H9 (cell line): ENCODE data around the gene PRR13. TPM values are rescaled to one million over a fixed set of nuclear protein-coding genes. Genes with fewer than 3 reads are reported as not detected.

ENCODE experiments used
- DNase-seq: peaks from one replicate; pipeline ENCODE4 v3.0.0-alpha.2; 2017
- H2AFZ ChIP-seq: one replicate; pipeline ENCODE4 v1.6.1; 2013; ENCODE audit warnings: mild to moderate bottlenecking, low read length, control low read depth, moderate library complexity
- H2AK5ac ChIP-seq: 2 replicates; pipeline ENCODE4 v1.6.1; 2013; ENCODE audit warnings: low read length, control low read depth, mixed read lengths; ENCODE audit not compliant: insufficient read length
- H2BK120ac ChIP-seq: one replicate; pipeline ENCODE4 v1.6.1; 2013; ENCODE audit warnings: low read depth, mild to moderate bottlenecking, low read length, control low read depth, inconsistent platforms; ENCODE audit not compliant: poor library complexity, severe bottlenecking
- H2BK12ac ChIP-seq: 2 replicates; pipeline ENCODE4 v1.6.1; 2013; ENCODE audit warnings: low read length, control low read depth, mixed read lengths, low read depth; ENCODE audit not compliant: insufficient read length
- H2BK15ac ChIP-seq: 2 replicates; pipeline ENCODE4 v1.6.1; 2013; ENCODE audit warnings: low read depth, low read length, control low read depth
- H2BK20ac ChIP-seq: one replicate; pipeline ENCODE4 v1.6.1; 2013; ENCODE audit warnings: low read depth, mild to moderate bottlenecking, low read length, control low read depth, inconsistent platforms; ENCODE audit not compliant: poor library complexity, severe bottlenecking
- H2BK5ac ChIP-seq: 2 replicates; pipeline ENCODE4 v1.6.1; 2013; ENCODE audit warnings: low read length, control low read depth, mixed read lengths; ENCODE audit not compliant: insufficient read length
- H3K14ac ChIP-seq: 2 replicates; pipeline ENCODE4 v1.6.1; 2013; ENCODE audit warnings: low read length, control low read depth; ENCODE audit not compliant: insufficient read depth
- H3K18ac ChIP-seq: 2 replicates; pipeline ENCODE4 v1.6.1; 2013; ENCODE audit warnings: low read depth, mild to moderate bottlenecking, mixed read lengths, low read length, control low read depth; ENCODE audit not compliant: insufficient read length
- H3K23ac ChIP-seq: 2 replicates; pipeline ENCODE4 v1.6.1; 2013; ENCODE audit warnings: low read length, control low read depth, mixed read lengths, low read depth; ENCODE audit not compliant: insufficient read length
- H3K23me2 ChIP-seq: 2 replicates; pipeline ENCODE4 v1.6.1; 2013; ENCODE audit warnings: low read depth, mild to moderate bottlenecking, mixed read lengths, low read length, control low read depth; ENCODE audit not compliant: insufficient read length, poor library complexity, severe bottlenecking
- H3K27ac ChIP-seq: 2 replicates; pipeline ENCODE4 v1.5.1; 2013; ENCODE audit warnings: low read length, control low read depth, mixed read lengths, low read depth; ENCODE audit not compliant: insufficient read length
- H3K27me3 ChIP-seq: 2 replicates; pipeline ENCODE4 v1.6.1; 2013; ENCODE audit warnings: low read length, control low read depth, inconsistent platforms; ENCODE audit not compliant: insufficient read depth
- H3K4ac ChIP-seq: 2 replicates; pipeline ENCODE4 v1.6.1; 2013; ENCODE audit warnings: low read depth, mild to moderate bottlenecking, control low read depth, inconsistent platforms, low read length, moderate library complexity
- H3K4me1 ChIP-seq: 2 replicates; pipeline ENCODE4 v1.6.1; 2013; ENCODE audit warnings: low read length, control low read depth, inconsistent platforms; ENCODE audit not compliant: insufficient read depth
- H3K4me2 ChIP-seq: 2 replicates; pipeline ENCODE4 v1.6.1; 2013; ENCODE audit warnings: low read length, control low read depth, mixed read lengths; ENCODE audit not compliant: insufficient read length, insufficient read depth
- H3K56ac ChIP-seq: 2 replicates; pipeline ENCODE4 v1.6.1; 2013; ENCODE audit warnings: low read depth, mild to moderate bottlenecking, mixed read lengths, low read length, control low read depth; ENCODE audit not compliant: insufficient read length
- H3K79me1 ChIP-seq: 2 replicates; pipeline ENCODE4 v1.6.1; 2013; ENCODE audit warnings: low read depth, mild to moderate bottlenecking, moderate library complexity, low read length, control low read depth, inconsistent platforms; ENCODE audit not compliant: insufficient read depth, poor library complexity, severe bottlenecking
- H3K79me2 ChIP-seq: 2 replicates; pipeline ENCODE4 v1.6.1; 2013; ENCODE audit warnings: low read length, control low read depth, inconsistent platforms; ENCODE audit not compliant: insufficient read depth
- H3K9ac ChIP-seq: 2 replicates; pipeline ENCODE4 v1.6.1; 2013; ENCODE audit warnings: low read length, control low read depth, mixed read lengths; ENCODE audit not compliant: insufficient read length; ENCODE audit errors: extremely low read depth
- H3K9me3 ChIP-seq: one replicate; pipeline ENCODE4 v1.6.1; 2013; ENCODE audit warnings: low read depth, low read length, inconsistent platforms; ENCODE audit not compliant: control insufficient read depth
- H3T11ph ChIP-seq: one replicate; pipeline ENCODE4 v1.6.1; 2013; ENCODE audit warnings: mild to moderate bottlenecking, low read length, control low read depth, inconsistent platforms
- H4K20me1 ChIP-seq: one replicate; pipeline ENCODE4 v1.6.1; 2013; ENCODE audit not compliant: control insufficient read depth, insufficient read length, insufficient read depth
- H4K5ac ChIP-seq: 2 replicates; pipeline ENCODE4 v1.6.1; 2013; ENCODE audit warnings: low read depth, mild to moderate bottlenecking, mixed read lengths, low read length, control low read depth; ENCODE audit not compliant: insufficient read length
- H4K8ac ChIP-seq: replicated peaks from 2 replicates; pipeline ENCODE4 v1.6.1; 2013; ENCODE audit warnings: low read length, control low read depth, mixed read lengths, low read depth; ENCODE audit not compliant: insufficient read length
- H4K91ac ChIP-seq: 2 replicates; pipeline ENCODE4 v1.6.1; 2013; ENCODE audit warnings: low read depth, mild to moderate bottlenecking, moderate library complexity, mixed read lengths, low read length, control low read depth; ENCODE audit not compliant: insufficient read length
- H3K27ac Mint-ChIP-seq, 3 experiments: 2 replicates in 2 of 3; 3 replicates in 1 of 3; pipeline ENCODE4 v1.8.0; 2020 to 2021; ENCODE audit warnings: mixed read lengths in 3 of 3, mild to moderate bottlenecking in 1 of 3, moderate library complexity in 1 of 3
- H3K27me3 Mint-ChIP-seq: 2 replicates; pipeline ENCODE4 v1.8.0; 2021; ENCODE audit warnings: low read depth, mild to moderate bottlenecking, moderate library complexity, mixed read lengths
- H3K36me3 Mint-ChIP-seq, 3 experiments: 2 replicates in 2 of 3; 3 replicates in 1 of 3; pipeline ENCODE4 v1.8.0; 2020 to 2021; ENCODE audit warnings: low read depth in 3 of 3, mixed read lengths in 3 of 3; ENCODE audit not compliant: insufficient read depth in 1 of 3
- H3K4me1 Mint-ChIP-seq, 2 experiments: 2 replicates each; pipeline ENCODE4 v1.8.0; 2020; ENCODE audit warnings: mixed read lengths in 2 of 2
- H3K4me3 Mint-ChIP-seq, 2 experiments: 2 replicates in 1 of 2; 3 replicates in 1 of 2; pipeline ENCODE4 v1.8.0; 2020 to 2021; ENCODE audit warnings: mild to moderate bottlenecking in 2 of 2, mixed read lengths in 2 of 2, moderate library complexity in 1 of 2
- H3K9me3 Mint-ChIP-seq, 2 experiments: 2 replicates in 1 of 2; 3 replicates in 1 of 2; pipeline ENCODE4 v1.8.0; 2020; ENCODE audit warnings: mild to moderate bottlenecking in 2 of 2, mixed read lengths in 2 of 2, moderate library complexity in 1 of 2
- CTCF ChIP-seq: fragments of 200-600 bp; sonication (generic); conservative IDR thresholded peaks from 3 replicates; pipeline ENCODE4 v1.8.0; 2021; ENCODE audit warnings: antibody characterized with exemption, mild to moderate bottlenecking
- WGBS: extraction: QIAGEN DNeasy Blood & Tissue Kit; methylation state at CpG from one replicate; pipeline ENCODE4 v1.1.7; 2013; ENCODE audit warnings: missing lambda C conversion rate, low lambda C conversion rate, mixed read lengths; ENCODE audit not compliant: insufficient read length; ENCODE audit errors: extremely low coverage; 5-methylcytosine and 5-hydroxymethylcytosine counted together
- total RNA-seq: library from RNA; stranded (reverse); gene quantifications from 2 replicates; pipeline ENCODE4 v1.2.1, GENCODE V29; 2021

PRR13 gene
- total RNA-seq, 1 experiment from 2014 or later = 147 TPM

GRCh38 chr12:53468282-53468681 lies 26.7 kb downstream of the PRR13 start:
- H3K27me3 Mint-ChIP-seq = no peaks in the 10 kb centered on the region
- peaks cover 7% of the 10 kb centered on the region for H3K79me1 ChIP-seq
- no peaks in the 10 kb centered on the region; a peak in 1 of 5 replicates for H3K9me3 Mint-ChIP-seq
- DNase-seq = no peak
- no peak overlapping the region for H3K4me2 ChIP-seq
- TF ChIP-seq CTCF = no peak
- peaks cover 72 to 99% (median 92%) of the 10 kb centered on the region in 3 experiments for H3K36me3 Mint-ChIP-seq
- peak overlapping the region in 1 of 3 experiments; percentile 92; a peak in 2 of 7 replicates for H3K27ac Mint-ChIP-seq
- H4K91ac ChIP-seq = no peak overlapping the region
- H2BK120ac ChIP-seq = no peak overlapping the region
- H4K5ac ChIP-seq = no peak overlapping the region
- no peak overlapping the region for H3K4ac ChIP-seq
- H2AK5ac ChIP-seq = no peak overlapping the region
- H3K14ac ChIP-seq = no peak overlapping the region
- H2AFZ ChIP-seq = no peak overlapping the region
- no peak overlapping the region for H3K18ac ChIP-seq
- no peak overlapping the region for H3K27ac ChIP-seq
- H2BK20ac ChIP-seq = no peak overlapping the region
- H2BK15ac ChIP-seq = no peak overlapping the region
- no peak overlapping the region for H3K4me3 Mint-ChIP-seq
- H3K9ac ChIP-seq = no peak overlapping the region
- H3K4me1 Mint-ChIP-seq = peaks cover 22 to 47% of the 10 kb centered on the region in 2 experiments
- H3K27me3 ChIP-seq = no peaks in the 10 kb centered on the region
- no peak overlapping the region for H4K8ac ChIP-seq
- H3K23ac ChIP-seq = no peak overlapping the region
- H2BK5ac ChIP-seq = no peak overlapping the region
- H3K56ac ChIP-seq = no peak overlapping the region
- H3K4me1 ChIP-seq = no peaks in the 10 kb centered on the region
- H2BK12ac ChIP-seq = no peak overlapping the region
- no peaks in the 10 kb centered on the region; the same call in none of the 2 replicates for H3K79me2 ChIP-seq
- H3T11ph ChIP-seq = no peak overlapping the region
- no peaks in the 10 kb centered on the region for H3K23me2 ChIP-seq
- H3K9me3 ChIP-seq = no peaks in the 10 kb centered on the region
- no peaks in the 10 kb centered on the region for H4K20me1 ChIP-seq
- no CpG with 5 or more reads among the region's 1 CpG for WGBS
